HG02678 (cell line): Measurements from ENCODE around the gene NPC1L1.
"Not testable (repeated sequence)": the region's sequence is repeated elsewhere in the genome, so short reads cannot be mapped to it uniquely, and the experiment has no call there.

Experiments
- ATAC-seq: cut with Tn5 transposase; IDR thresholded peaks from one replicate; pipeline ENCODE4 v1.9.1; 2021; ENCODE audit warnings: mild to moderate bottlenecking, moderate library complexity; ENCODE audit not compliant: unreplicated experiment

Gene NPC1L1

GRCh38 chr7:44512736-44513135 lies 28.4 kb downstream of the NPC1L1 start:
- ATAC-seq, result no peak

GRCh38 chr7:44511863-44512468 lies 29.2 kb downstream of the NPC1L1 start:
- ATAC-seq, result no peak

GRCh38 chr7:44511236-44511635 lies 29.9 kb downstream of the NPC1L1 start:
- ATAC-seq, result no peak

- no peak for ATAC-seq
These were observed 32.7 kb downstream of the NPC1L1 start for GRCh38 chr7:44508328-44509030.

GRCh38 chr7:44506592-44507288 lies 34.4 kb downstream of the NPC1L1 start:
- not testable (repeated sequence) for ATAC-seq

- ATAC-seq, result no peak
These were observed 35.5 kb downstream of the NPC1L1 start for GRCh38 chr7:44505595-44505994.

GRCh38 chr7:44498230-44498954 lies 42.7 kb downstream of the NPC1L1 start:
- no peak for ATAC-seq

- ATAC-seq, result no peak
These were observed 43.7 kb downstream of the NPC1L1 start for GRCh38 chr7:44497155-44498027.

GRCh38 chr7:44496385-44496784 lies 44.7 kb downstream of the NPC1L1 start:
- ATAC-seq, result no peak

GRCh38 chr7:44494960-44495359 lies 46.2 kb downstream of the NPC1L1 start:
- ATAC-seq, result no peak

GRCh38 chr7:44491229-44491628 lies 49.9 kb downstream of the NPC1L1 start:
- no peak for ATAC-seq

GRCh38 chr7:44490351-44491200 lies 50.6 kb downstream of the NPC1L1 start, which contains the start of gene NUDCD3:
Gene NUDCD3, minus strand, starts transcription at chr7:44490658. Its CDS starts 58 bp downstream, at chr7:44490600.
- ATAC-seq, result peak; percentile 97

- peak; percentile 25 for ATAC-seq
These were observed 51.2 kb downstream of the NPC1L1 start for GRCh38 chr7:44489955-44490350.

- no peak for ATAC-seq
These were observed 52.2 kb downstream of the NPC1L1 start for GRCh38 chr7:44488955-44489354.

- ATAC-seq, result no peak
These were observed 54.4 kb downstream of the NPC1L1 start for GRCh38 chr7:44486693-44487092.

GRCh38 chr7:44486001-44486400 lies 55.1 kb downstream of the NPC1L1 start:
- no peak for ATAC-seq

GRCh38 chr7:44484482-44485313 lies 56.4 kb downstream of the NPC1L1 start:
- no peak for ATAC-seq
